C4-2B (cell line): ENCODE results near the gene TMED4.

Experiments used
- CTCF ChIP-seq: fragments of 450-650 bp; conservative IDR thresholded peaks from 2 replicates; pipeline ENCODE4 v1.5.1; 2017; ENCODE audit warnings: mild to moderate bottlenecking
- ZFX ChIP-seq: fragments of 450-650 bp; IDR thresholded peaks from 2 replicates; pipeline ENCODE4 v1.6.1; 2017

DNA sequence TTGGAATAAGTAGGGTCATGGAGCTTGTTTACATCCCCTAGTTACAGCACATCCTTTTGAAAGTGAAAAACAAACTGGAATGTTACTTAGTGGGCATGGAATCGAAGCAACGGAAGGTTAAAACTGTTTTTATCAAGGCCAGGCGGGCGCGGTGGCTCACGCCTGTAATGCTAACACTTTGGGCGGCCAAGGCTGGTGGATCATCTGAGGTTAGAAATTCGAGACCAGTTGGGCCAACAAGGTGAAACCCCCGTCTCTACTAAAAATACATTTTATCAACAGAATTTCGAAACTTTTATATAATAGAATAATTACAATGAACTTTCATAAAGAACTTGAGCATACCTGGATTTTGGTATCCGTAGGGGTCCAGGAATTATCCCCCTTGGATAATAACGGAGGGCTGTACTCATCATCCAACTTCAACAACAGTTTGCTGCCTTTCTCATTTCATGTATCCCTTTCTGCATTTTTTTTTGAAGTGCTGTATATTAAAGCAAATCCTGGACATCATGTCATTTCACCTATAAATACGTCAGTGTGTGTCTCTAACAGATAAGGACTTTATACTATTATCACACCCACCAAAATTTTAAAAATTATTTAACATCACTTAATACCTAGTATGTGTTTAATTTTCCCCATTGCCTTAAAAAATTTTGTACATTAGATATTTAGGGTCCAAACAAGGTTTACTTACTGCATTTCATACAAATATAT lies 1.3 kb upstream of the TMED4 start:
- no peak for TF ChIP-seq CTCF
- no peak for TF ChIP-seq ZFX
